CD4-positive, alpha-beta T cell treated with Interleukin-4 for 1 hour (primary cell): ENCODE results near the gene DEXI.
"Not testable (repeated sequence)": the region's sequence is repeated elsewhere in the genome, so short reads cannot be mapped to it uniquely, and the experiment has no call there.

Experiments
- DNase-seq, 2 donors: peaks; one replicate each; pipeline ENCODE4 v3.0.0-alpha.2; 2020 to 2022

DEXI gene

DNA sequence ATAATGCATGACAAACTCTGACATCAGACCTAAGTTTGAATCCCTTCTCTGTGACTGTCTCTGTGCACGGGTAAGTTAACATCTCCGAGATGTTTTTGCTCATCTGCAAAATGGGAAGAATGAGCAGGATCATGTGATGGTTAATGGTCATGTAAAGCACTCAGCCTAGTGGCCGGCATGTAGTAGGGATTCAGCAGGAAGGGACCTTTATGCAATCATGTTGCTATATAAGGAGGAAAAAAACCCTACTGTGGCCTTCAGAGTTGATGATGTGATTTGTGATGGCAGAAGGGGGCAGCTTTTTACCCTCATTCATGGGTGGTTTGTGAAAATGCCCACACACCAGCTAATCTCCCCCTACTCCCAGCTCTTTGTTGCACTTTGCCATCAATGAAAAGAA, 26.2 kb upstream of the DEXI start:
- no peak for DNase-seq

DNA sequence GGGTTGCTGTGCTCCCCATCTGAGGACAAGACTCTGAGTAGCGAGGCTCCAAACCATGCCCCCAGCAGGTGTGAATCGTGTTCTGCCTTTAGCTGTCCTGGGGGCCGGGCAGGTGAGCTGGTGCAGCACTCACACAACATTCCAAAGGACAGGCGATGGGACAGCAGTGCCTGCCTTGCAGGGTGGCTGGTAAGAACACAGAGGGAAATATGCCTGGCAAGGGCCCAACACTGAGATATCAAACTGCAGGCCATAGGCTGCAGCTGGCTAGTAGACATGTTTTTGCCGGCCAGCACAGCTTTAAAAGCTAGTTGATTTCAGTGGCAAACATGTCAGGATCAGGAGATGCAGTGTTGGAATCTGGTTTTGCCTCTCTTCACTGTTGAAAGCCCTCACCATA, 25.7 kb upstream of the DEXI start:
- DNase-seq, result no peak

DNA sequence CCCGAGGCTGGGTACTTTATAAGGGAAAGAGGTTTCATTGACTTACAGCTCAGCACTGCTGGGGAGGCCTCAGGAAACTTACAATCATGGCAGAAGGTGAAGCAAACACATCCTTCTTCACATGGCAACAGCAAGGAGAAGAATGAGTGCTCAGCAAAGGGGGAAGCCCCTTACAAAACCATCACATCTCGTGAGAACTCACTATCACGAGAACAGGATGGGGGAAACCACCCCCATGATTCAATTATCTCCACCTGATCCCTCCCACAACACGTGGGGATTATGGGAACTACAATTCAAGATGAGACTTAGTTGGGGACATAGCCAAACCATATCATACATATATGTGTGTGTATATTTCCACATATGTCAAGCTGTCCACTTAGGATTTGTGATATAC, 24.3 kb upstream of the DEXI start:
- DNase-seq, result peak in 1 of 2 donors; percentile 23

DNA sequence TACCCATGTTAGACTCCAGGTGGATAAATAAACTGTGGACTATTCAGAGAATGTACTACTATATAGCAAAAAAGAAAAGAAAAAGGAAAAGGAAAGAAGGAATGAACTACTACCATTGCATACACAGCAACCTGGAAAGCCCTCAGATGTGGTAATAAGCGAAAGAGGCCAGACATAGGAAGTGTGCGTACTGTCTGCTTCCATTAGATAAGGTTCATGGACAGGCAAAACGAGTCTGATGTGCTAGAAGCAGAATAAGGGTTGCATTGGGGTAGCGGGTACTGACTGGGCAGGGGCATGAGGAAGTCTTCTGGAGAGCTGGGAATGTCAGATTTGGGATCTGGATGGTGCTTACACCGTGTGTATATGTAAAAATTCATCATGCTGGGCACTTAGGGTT, 23.9 kb upstream of the DEXI start:
- DNase-seq, result no peak

DNA sequence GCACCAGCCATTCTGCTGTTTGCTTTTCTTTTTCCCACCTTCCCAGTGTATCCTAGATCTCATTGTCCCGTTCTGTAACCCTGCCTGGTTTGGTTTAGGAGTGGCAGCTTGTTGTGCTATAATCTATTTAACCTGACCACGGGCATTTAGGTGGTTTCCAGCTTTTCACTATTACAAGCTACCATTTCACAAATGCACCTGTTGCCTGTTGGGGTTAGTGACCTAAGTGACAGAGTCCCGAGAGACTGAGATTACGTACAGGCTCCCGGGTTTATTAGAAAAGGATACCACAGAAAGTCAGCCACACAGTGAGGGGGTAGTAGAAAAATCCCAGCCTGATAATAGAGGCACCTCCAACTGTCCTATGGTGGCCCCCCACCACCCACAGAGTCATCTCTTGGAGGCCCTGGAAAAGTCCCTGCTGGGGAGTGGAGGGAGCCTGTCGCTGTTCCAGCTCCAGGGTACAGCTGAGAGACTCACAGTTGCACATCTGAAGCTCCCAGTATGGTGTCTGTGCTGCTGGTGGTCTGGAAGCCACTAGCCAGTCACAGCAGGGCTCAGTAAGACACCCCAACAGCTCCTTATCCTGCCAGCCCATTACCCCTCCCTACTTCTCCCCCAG, 23.3 kb upstream of the DEXI start:
- DNase-seq, result peak in 1 of 2 donors; percentile 34

DNA sequence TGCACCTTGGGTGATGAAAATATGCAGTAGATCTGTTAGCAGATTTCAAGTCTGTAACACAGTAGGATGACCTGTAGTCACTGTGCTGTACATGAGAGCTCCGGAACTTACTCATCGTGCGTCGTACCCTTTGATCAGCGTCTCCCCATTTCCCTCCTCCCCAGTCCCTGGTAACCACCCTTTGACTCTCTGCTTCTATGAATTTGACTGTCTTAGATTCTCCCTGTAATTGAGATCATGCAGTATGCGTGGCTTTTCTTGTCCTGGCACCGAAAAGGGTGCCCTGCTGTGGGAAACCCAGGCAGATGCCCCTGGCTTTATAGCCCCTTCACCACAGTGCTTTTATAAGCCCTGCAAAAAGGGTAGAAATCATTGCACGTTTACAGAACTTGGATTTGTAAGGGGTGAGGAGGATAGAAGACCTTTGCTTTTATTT, 22.6 kb upstream of the DEXI start:
- DNase-seq, result peak; percentile 57 to 77

DNA sequence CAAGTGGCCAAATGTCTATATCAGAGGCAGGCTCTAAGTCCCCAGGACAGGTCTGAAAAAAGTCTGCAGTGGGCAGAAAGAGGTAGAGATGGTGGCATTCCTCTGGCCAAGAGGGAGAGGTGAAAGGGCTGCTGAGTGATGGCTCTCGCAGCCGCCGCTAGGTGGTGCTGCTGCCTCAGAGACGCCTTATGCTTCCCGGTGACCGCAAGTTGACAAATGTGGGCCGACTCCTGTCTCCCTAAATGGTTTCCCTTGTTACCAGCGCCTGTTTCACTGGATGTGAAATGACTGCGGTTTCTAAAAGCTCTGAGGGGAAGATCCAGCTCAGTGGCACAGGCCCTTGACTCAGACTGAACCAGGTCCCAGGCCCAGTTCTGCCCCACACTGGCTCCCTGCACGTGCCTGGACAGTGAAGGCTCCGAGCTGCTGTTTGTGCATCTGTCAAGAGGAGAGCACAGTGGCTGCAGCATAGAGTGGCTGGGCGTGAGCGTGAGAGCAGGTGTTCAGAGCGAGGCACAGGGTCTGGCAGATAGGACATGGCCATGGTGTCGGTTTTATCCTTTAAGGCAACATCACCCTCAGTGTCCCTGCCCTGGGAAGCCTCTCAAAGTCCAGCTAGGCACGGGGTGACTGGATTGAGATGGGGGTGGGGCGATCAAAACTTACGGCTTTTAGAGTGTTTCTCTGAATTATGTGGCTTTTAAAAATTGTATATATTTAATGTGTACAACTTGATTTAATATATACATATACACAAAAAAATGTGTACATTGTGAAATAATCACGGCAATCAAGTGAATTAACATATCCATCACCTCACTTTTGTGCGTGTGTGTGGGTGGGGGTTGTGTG, 22.0 kb upstream of the DEXI start:
- peak; percentile 78 to 81 for DNase-seq

DNA sequence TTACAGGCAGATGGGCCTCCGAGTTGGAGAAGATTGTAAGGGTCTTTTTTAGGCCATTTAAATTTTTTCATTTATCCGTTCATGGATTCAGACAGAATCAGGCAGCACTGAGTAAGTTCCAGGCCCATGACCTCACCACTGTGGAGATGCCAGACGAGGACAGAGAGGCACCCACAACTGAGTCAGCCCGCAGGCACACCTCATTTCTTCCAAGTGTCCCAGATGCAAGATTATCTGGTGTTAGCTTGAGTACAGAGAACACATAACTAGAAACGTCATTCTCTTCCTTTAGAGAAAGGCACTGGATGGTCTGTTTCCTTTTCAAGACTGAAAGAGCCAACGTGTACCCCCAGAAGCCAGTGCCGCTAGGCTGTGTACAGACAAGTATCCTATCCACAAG, 19.0 kb upstream of the DEXI start:
- no peak for DNase-seq

DNA sequence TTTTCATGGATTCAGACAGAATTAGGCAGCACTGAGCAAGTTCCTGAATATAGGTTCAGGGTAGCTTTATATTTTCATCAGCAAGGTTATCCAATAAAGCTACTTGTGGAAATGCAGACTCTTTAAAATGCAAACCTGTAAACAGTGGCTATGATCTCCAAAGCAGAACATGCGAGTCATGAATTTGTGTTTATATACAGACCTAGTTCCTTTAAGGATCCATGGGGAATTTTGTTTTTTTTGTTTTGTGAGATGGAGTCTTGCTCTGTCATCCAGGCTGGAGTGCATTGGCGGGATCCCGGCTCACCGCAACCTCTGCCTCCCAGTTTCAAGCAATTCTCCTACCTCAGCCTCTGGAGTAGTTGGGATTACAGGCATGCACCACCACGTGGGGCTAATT, 16.9 kb upstream of the DEXI start:
- DNase-seq, result no peak

DNA sequence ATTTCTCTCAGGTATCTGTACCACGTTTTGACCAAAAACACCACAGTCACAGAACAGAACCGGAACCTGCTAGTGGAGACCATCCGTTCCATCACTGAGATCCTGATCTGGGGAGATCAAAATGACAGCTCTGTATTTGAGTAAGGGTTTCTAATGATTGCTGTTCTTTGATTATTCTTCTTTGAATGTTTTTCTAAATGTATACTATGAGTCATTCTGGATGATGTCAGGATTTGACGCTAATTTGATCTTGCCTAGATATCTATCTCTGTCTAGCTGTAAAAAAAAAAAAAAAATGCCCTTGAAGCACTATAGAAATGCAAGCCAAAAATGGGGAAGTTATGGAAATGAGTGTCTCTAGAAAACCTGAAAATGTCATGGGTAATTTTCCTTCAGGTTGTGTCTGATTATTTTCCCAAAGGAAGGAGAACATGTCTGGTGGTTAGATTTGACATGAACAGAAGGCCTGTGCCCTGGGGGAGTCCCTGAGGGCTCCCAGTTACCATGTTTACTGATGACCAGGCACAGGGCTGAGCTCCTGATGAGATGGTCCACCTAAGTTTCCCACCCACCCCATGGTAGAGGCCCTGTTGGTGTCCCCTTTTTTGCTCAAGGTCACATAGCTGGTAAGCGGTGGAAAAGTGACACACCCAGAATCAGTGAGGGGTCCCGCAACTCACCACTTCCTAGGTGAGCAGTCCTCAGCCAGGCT, 15.7 kb upstream of the DEXI start:
- no peak for DNase-seq

DNA sequence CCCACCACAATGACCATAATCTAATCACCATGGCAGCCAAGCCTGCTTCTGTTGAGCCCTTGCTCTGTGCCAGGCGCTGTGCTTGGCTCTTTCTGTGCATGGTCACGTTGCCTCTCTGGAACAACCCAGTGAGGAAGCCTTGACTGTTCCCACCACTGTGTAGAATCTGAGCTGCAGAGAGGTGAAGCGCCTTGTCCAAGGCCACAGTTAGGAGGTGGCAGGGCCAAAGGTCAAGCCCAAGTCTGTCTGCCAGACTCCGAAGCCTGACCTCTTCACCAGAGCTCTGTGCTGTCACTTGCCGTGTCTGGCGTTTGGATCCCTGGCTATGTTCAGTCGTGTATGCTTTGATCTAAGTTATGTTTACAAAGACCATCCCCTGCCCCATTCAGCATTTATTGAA, 12.6 kb upstream of the DEXI start:
- no peak for DNase-seq

DNA sequence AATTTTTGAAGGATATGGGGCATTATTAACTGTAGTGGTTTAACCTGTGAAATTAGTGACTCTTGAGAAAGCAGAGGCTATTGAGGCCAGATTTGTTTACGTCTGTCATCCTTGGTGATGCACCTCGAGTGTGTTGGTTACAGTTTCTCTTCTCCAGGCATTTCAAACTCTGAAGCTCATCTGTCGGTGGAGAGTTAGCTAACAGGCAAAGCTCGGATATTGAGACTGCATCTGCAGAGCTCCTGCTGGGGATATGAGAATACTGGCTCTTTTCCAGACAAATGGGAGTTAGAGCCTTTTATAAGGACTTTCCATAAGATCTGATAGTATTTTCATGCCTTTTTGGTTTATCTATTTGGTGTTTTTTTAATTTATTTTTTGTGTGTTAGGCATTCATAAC, 8.8 kb upstream of the DEXI start:
- no peak for DNase-seq

DNA sequence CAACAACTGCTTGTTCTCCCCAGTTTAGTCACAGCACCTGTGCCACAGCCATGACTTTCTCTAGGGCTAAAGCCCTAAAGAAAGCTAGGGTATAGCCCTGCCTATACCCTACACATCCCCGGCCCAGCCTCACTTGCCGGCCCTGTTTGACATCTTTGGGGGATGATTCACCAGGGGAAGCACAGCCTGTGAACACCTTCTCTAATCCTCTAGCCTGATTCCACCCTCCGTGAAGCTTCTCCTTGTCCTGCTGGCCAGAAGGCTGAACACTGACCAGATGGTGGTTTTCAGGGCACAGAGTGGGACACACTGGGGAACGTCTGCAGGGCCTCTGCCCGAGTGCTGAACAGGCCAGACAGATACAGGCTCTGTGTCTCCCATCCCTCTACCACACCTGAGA, 8.1 kb upstream of the DEXI start:
- DNase-seq, result no peak

DNA sequence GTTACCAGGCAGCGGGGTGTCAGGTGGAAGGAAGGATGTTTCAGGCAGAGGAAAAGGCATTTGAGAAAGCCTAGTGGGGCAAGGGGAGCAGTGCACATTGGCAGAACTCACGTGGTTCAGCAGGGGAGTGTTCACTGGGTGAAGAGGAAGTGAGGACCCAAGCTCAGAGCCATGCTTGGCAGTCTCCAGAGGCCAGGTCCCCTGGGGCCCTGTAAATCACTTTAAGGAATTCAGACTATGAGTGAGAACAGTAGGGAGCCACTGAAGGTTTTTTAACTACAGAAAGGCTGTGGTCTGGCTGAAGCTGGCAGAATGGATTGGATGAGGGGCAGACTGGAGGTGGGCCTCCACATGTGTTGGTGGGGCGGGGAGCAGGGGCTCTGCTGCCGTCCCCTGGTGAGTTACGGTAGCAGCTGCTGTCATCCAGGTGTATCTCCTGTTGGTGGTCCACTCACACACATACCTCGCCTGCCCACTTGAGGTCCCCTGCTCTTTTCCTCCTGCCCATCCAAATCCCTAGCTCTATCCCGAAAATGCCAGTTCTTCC, 7.2 kb upstream of the DEXI start:
- DNase-seq, result peak; percentile 53 to 78

DNA sequence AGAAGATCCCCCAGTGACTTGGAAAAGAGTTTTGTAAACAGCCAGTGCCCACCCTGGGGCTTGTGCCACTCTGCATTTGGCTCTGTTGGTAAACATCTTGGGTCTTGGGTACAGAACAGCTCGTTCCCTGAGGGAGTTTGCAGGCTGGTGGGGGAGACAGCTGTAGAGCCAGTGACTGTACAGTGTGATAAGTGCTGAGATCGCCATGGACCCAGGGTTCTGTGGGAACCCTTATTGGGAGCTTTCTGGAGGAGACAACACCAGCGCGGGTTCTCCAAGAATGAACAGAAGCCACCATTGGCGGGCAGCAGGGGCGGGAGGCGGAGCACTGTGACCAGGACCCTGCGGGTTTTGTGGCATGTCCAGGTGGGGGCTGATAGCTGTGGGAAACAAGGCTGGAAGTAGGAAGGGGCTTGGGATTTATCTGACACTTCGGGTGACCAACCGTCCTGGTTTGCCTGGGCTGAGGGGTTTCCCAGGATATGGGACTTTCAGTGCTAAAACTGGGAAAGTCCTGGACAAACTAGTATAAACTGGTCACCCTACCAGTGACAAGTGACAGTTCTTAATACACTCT, 5.0 kb upstream of the DEXI start:
- DNase-seq, result no peak

DNA sequence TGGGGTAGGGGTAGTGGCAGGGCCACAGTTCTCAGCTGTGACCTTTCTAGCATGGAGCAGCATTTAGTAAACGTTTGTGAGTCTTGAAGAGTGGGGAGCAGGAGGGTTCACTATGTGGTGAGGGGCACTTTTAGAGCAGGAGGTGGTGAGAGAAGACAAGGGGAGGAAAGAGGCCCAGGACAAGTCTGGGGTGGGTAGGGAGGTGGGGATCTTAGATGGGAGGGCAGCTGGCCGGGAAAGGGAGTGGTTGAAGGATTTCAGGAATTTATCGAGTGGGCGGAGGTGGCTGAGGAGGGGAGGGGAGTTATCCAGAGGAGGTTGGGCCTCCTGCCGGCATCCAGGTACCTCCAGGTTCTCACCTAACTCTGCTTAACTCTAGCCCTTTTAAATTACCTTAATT, 4.0 kb upstream of the DEXI start:
- no peak for DNase-seq

DNA sequence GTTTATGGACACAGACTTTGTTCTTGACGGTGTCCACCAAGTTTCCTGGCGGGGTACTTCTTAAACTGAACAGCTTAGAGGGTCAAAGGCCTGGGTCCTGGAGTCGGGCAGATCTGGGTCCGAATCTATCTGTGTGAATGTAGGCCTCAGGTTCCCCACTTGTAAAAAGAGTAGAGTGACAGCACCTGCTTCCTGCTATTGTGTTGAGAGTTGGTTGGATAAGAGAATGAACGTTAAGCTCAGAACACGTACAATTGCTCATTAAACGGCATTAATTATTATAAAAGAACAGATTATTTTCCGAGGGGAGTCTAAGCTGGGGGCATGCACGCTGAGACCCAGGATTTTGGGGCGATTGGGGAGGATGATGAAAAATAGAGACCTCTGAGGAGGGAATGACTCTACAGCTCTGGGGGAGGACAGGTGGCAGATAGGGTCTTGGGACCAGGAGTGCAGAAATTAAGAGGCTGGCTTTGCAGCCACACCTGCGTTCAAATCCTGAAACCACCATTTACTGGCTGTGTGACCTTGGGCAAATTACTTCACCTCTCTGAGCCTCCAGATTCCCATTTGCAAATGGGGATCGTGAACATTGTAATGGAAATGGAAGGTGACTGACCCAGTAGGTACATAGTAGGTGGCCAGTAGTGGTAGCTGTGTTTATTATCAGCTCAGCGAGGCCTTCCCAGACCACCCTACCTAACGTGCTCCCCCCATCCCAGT, 3.0 kb upstream of the DEXI start:
- no peak for DNase-seq

DNA sequence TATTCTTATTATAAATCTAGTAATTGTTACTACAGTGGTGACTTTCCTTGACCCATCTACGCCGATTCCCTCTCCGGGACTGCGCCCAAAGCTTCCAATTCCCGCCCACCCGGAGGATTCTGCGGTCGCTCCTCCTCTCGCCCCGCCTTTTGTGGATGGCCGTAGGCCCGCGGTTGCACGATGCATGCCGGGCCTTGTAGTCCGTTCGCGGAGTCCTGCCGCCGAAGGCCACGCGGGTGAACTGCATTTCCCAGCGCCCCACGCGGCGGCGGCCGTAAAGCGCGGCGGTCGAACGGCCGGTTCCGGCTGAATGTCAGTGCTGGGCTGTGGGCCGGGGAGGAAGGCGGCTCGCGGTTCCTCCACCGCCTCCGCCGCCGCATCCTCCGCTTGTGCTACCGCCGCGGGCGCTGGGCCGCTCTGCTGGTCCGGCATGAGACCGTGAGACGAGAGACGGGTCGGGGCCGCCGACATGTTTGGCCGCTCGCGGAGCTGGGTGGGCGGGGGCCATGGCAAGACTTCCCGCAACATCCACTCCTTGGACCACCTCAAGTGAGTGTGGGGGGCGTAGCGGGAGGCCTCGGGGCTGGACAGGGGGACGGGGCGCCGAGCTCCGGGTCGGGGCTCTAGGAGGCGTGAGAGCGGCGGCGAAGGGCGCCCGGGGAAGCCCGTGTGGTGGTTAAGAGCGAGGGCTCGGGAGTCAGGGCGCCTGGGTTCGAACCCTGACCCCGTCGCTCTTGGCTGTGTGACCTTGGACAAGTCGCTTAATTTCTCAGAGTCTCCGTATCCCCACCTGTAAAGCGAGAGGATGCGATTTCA, 2.2 kb upstream of the DEXI start, which contains the start of gene CLEC16A:
TSS of gene CLEC16A (plus strand) at position 316 of the 816 bp plus-strand sequence. CDS start at position 470, 154 bp downstream.
- DNase-seq, result peak; percentile 96

DNA sequence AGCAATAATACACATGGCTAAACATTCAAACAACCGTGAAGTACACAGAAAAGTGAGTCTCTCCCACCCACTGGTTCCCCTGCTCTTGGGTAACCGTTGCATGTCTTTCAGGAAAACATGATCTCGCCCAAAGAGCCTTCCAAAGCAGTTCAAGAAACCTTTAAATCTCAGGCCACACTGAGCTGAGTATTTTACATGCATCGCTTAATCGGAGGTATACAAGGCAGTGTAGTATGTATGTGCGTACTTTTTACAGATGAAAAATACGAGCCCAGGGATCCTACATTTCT, 741 bp upstream of the DEXI start:
- DNase-seq, result no peak

DNA sequence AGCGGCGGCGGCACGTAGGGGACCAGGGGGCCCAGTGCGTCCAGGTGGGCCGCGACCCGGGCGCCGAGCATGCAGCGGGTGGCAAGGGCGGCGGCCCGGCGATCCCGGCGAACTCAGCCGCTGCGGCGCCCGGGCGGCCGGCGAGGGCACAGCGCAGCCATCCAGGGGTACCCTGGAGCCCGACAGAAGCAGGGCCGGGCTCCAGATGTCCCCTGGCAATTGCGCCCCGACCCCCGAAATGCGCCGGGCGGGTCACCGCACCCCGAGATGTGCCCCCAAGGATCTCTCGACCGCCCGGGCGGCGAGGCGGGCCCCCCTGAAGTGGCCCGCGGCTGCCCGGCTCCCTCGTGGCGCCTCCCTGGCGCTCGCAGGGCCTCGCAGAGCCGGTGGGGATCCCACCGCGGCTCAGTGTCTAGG, 325 bp downstream of the DEXI start:
- DNase-seq, result not testable (repeated sequence)

DNA sequence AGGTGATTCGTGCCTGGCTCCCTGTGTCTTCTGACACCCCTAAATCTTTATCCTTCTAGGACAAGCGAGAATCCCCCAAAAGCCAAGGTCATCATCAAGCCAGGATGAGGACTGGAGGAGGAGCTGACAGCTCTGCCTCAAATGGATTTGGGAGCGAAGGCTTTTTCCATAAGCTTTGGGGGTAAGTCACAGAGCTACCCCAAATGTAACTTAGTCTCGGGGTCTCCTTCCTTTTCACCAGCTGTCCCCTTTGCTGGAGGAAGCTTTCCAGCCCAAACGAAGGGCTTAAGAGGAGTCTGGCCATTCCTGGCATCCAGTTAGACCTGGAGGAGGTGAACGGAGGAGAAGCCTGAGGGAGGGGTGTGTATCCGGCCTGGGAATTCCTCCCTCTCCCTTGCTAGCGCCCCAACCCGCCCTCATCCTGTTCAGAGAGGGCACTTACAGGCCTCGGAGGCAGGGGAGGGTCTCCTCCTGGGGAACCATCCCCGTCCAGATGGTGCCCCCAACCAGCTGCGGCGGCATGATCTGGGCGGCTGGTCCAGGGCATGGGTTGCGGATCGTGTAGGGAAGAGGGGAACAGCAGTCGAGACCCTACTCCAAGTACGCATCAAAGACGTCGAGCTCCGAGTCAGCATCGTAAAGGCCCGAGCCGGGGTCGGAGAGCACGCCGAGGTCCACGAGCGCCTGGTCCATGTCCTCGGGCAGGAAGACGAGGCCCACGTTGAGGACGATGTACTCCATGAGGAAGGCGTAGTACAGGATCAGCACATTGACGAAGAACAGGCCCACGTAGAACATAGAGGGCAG, 938 bp downstream of the DEXI start:
- DNase-seq, result no peak
